GM19467 (cell line): Measurements from ENCODE around the gene AQP7.
"Not testable (repeated sequence)": the region's sequence is repeated elsewhere in the genome, so short reads cannot be mapped to it uniquely, and the experiment has no call there.

Source experiments
- ATAC-seq: cut with Tn5 transposase; IDR thresholded peaks from one replicate; pipeline ENCODE4 v1.9.1; 2021; ENCODE audit warnings: mild to moderate bottlenecking, moderate library complexity; ENCODE audit not compliant: unreplicated experiment

The AQP7 gene

GRCh38 chr9:33399047-33399446, 3.3 kb downstream of the AQP7 start:
- not testable (repeated sequence) for ATAC-seq

- not testable (repeated sequence) for ATAC-seq
These were observed 4.6 kb downstream of the AQP7 start for GRCh38 chr9:33397801-33398200.

DNA sequence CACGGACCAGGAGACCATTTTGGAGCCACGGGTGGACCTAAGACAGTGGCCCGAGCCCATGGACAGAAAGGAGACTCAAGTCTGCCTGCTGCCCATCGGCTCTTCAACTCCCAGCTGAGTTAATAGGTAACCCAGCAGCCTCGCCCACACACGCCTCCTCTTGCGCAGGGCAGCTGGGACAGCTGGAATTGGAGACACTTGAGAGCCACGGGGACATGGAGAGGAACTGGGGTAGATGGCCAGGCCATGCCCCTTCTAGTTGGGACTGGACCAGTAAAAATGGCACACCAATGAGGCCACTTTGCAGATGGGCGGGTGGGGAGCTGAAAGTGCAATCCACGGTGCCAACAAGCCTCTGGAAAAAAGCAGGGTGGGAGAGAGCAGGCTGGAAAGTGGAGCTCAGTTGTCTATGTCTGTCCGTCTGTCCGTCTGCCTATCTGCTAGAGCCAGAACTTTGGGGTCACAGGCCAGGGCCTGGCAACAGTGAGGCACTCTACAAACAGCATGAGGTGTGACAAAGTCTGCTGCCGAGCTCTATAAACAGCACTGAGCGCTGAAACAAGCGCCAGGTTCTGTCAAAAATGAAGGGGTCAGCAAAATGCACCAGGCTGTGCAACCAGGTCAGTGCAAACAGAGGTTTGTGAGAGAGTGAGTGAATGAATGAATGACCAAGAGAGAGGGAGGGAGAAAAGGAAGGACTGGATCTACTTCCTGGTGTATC, 7.0 kb downstream of the AQP7 start:
- ATAC-seq: not testable (repeated sequence)

- not testable (repeated sequence) for ATAC-seq
These were observed 8.4 kb downstream of the AQP7 start for GRCh38 chr9:33393986-33394385.

- no peak for ATAC-seq
These were observed 8.8 kb downstream of the AQP7 start for GRCh38 chr9:33393581-33393980.

GRCh38 chr9:33392591-33393021, 9.8 kb downstream of the AQP7 start:
- ATAC-seq: not testable (repeated sequence)

DNA sequence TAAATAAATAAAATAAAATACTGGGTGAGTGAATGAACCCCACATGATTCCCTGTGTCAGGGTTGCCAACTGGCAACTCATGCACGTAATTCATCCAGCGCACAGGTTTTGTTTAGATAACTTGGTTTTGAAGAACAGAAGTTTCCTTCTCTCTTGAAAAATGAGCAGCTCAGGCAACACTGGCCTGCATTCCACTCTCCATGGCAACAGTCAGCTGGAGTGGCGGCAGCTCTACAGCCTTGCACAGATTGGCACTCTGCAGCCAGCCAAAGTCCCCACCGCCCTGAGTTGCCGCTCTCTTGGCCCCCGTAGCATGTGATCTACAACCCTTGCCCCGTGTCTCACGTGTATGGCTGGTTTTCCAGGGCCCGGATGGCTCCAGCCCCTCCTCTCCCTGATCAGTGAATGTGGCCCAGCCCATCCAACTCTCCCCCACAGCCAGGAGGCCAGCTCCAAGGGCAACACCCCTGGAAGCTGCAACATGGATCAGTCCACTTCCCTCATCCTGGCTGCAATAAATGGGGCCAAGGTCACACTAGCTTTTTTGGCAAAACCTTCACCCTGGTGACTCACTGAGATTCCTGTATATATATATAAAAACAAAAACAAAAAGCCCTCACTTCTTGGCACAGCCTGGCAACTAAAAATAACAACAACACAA, 11.1 kb downstream of the AQP7 start:
- ATAC-seq: not testable (repeated sequence)

DNA sequence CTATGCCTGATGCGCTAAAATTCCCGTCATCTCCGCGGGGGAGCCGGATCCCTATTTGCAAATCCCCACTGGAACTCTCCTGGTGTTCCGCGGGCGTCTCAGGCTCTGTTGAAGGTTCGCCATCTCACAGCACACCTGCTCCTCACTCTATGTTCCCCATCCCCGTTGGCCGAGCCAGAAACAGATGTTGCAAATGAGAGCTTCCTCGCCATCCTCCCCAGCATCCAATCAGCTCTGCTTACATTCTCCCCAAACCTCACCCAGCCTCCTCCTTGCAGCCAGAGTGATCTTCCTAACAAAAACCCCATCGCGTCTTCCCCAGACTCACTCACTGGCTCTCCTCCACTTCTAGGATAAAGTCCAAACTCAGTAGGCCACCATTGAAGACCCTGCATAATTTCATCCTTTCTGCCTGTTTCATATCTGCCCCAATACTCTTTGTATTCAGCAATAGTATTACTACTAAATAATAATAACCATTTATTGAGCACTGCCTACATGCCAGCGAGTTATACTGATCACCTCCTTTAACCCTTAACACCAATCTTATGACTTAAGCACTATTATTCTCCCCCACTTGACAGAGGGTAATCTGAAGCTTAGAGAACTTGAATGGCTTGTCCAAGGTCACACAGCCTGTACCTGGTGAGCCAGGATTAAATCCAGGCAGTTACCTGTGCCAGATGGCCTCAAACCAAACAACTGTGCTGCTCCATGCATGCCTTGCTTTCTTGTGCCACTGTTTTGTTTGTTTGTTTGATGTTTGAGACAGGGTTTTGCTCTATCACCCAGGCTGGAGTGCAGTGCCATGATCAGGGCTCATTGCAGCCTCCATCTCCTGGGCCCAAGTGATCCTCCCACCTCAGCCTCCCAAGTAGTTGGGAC, 14.0 kb downstream of the AQP7 start:
- no peak for ATAC-seq

GRCh38 chr9:33386998-33387397, 15.4 kb downstream of the AQP7 start:
- not testable (repeated sequence) for ATAC-seq

DNA sequence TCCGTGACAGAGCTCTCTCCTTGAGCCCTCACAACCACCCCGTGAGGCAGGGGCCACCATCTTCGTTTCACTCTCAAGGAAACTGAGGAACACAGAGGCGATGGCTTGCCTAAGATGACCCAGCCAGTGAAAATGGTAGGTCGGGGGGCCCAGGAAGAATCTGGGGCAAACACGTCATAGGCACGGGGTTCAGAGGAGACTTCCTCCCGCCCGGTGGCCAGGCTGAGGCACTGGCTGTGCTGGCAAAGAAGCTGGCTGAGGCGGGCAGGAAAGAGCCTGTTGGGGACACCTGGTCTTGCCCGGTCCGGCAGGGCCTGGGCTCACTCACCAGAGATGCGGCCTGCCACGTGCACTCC, 15.7 kb downstream of the AQP7 start:
- ATAC-seq: not testable (repeated sequence)

GRCh38 chr9:33385979-33386640, 16.3 kb downstream of the AQP7 start:
- ATAC-seq: not testable (repeated sequence)

- ATAC-seq: not testable (repeated sequence)
These were observed 16.8 kb downstream of the AQP7 start for GRCh38 chr9:33385536-33385935.

DNA sequence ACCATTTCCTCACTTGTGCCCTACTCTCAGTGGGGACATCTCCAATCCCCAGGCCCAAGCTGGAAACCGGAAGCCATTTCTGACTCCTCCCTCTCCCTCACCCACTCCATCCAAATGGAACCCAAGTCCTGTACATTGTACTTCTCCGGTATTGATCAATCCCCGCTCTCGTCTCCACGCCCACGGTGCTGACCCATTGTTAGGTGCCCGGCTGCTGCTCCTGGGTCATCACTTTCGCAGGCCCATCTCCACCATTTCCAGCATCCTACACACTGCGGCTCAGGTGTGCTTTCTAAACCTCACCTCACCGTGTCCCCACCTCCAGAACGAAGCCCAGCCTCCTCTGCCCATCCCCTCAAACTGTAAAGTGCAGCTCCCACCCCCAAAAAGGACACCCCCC, 19.0 kb downstream of the AQP7 start:
- ATAC-seq: not testable (repeated sequence)

DNA sequence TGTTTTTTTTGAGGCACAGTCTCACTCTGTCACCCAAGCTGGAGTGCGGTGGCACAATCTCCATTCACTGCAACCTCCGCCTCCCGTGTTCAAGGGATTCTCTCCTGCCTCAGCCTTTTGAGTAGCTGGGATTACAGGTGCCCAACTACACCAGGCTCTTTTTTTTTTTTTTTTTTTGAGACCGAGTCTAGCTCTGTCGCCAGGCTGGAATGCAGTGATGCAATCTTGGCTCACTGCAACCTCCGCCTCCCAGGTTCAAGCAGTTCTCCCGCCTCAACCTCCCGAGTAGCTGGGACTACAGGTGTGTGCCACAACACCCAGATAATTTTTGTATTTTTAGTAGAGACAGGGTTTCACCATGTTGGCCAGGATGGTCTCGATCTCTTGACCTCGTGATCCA, 20.0 kb downstream of the AQP7 start:
- not testable (repeated sequence) for ATAC-seq

DNA sequence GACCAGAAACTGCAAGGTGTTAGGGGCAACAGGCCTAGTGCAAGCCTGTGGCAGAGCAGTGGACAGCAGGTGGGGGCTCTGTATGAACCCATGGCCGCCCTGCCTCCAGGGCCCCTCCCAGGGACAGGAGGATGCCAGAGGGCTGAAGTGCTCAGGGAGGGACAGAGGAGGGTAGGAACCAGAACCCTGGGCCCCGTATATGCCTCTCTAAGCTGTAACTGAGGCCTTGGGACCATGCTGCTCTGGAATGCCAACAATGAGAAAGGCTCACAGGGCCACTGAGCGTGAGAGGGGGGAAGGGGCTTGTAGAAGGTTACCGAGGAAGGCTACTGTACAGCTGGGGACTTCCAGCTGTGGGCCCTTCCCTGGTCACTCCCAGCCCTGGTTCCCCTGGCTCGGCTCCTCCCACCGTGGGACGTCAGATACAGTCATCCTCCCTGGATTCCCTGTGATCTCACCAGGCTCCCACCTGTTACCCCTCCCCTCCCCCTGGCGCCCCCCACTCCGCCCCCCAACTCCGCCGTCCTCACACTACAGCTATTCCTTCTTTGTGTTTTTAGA, 21.1 kb downstream of the AQP7 start:
- ATAC-seq: no peak

DNA sequence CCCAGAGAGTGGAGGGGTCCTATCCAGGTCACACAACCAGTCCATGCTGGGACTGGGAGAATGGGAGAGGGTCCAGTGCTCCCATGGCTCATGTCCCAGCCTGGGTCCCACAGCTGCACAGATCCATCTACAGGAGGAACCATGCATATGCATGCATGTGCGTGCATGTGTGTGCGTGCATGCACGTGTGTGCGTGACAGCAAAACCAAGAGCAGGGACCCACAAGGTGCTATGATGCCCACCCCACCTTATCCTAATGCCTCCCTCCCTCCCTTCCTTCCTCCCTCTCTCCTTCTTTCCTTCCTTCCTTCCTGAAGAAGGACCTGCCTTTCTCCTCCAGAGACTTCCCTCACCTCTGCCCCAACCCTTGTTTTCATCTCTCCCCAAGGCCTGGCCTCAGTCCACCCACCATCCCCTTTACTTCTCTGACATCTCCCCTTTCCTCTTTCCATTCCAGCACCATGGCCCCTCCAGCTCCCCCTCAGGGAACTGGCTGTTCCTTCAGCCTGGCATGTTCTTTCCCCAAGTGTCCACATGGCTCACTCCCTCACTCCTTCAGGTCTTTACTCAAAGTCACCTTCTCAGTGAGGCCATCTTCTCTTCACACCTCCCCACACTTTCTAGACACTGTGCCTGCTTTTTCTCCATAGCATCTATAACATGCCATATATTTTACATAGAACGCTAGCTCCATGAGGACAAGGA, 21.8 kb downstream of the AQP7 start:
- no peak for ATAC-seq

DNA sequence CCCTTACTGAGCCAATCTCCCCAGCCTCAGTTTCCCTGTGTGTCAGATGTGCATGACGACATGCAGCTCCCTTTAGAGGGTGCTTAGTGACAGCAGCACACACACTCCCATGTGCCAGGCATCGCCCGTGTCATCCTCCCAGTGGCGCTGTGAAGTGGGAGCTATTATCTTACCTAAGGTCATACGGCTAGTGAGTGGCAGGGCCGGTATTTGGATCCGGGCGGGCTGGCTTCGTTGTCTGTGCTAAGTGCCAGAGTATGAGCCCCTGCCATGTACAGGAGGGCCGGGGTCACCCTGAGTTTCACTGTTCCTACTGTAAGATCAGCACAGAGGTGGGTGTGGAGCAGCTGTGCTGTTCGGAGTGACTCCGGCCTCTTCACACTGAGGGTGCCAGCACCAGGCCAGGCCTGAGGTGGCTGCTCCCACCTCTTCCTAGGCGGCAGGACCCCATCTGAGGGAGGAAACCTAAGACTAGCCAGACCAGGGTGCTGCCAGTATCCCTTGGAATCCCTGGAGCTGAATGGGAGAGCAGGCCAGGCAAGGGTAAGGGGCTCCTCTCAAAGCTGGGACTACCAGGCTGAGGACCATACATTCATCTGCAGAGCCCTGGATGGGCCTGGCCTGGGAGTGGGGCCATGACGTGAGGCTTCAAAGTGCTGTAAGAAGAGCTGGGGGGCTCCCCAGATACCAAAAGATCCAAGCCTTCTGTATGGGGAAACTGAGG, 22.5 kb downstream of the AQP7 start:
- ATAC-seq: no peak

DNA sequence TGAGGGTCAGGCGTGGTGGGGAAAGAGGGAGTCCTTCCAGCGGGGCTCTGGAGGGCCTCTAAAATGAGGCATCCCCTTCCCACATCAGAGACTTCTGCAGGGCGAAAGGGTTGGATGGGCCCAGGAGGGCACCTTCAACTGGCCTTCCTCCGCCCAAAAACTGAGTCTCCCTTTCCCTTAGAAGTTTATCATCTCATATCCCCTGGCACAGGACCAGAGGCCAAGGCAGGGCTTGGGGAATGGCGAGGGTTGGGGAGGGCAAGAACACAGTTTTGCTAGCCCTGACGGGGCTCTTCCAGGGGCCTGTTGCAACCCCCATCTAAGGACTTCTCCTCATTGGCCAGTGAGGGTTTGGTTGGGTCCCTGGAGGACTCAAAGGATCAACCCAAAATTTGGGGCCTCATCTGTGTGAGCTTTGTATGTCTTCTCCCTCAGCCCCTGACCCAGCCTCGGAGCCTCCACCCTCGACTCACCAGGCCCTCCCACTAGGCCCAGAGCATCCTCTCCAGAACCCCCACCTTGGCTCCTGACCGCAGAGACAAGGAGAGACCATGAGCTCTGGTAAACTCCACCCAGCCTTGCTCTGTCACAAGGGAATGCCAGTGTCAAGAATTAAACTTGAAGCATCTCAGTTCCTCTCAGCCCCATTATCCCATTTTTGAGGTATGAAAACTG, 24.1 kb downstream of the AQP7 start:
- no peak for ATAC-seq
